Measurements from ENCODE around the gene TRAPPC2L.

DNA sequence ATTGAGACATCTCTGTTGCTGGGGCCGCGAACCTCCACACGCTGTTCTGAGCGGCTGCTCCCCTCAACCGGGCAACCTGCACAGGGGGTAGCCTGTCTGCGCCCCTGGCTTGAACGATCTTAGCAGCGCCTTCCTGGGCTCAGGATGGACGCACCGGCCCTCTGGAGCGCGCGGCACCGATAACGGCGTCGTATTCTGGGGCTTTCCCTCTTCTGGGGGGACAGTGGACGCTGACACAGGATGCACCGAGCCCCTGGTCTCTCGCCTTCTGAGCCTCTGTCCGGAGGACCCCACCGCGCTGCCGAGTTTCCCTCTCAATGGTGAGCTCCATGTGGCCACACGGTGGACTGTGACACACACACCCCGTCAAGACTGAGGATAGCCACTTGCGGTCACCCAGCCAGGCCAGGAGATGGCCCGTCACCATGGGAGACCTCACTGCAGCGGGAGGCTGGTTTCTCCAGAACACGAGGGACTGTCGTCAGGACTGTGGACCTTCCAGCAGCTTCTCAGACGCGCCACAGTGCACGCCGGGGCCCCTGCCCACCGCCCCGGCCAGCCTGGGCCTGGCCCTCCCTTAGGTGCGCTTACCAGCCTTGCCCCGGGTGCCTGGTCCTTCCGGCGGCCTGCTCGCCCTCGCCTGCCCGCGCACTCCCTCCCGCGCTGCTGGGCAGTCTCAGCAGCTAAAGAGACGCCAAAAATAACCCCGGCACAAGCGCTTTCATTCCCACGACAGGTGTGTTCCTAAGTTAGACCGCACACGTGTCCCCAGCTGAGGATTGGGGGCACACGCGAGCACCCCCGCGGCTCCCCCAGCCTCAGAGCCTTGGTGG lies 39.5 kb downstream of the TRAPPC2L start:
- no peak for TF ChIP-seq POLR2AphosphoS5 (IDR thresholded peaks at IDR 0.05; ENCODE audit: low read depth, low read length)
- no peak for TF ChIP-seq REST (IDR thresholded peaks at IDR 0.05; ENCODE audit: insufficient read depth in 1 of 2, low read depth in 2 of 2, low read length in 2 of 2)
- no peak for TF ChIP-seq TAF1 (IDR thresholded peaks at IDR 0.05; ENCODE audit: borderline replicate concordance, insufficient read depth, low read length)
- TF ChIP-seq SIN3A (IDR thresholded peaks at IDR 0.05; ENCODE audit: borderline replicate concordance, insufficient read depth, low read length) = no peak
